ENCODE measurements around the gene TNRC18.

- TF ChIP-seq EZH2 (IDR thresholded peaks at IDR 0.05) (no peak), POLR2AphosphoS5 (IDR thresholded peaks at IDR 0.05; ENCODE audit: borderline replicate concordance, low read depth, low read length) (no peak)
These were observed 132.3 kb downstream of the TNRC18 start for GRCh38 chr7:5291301-5291700.

All from SK-N-MC (cell line).